Fibroblast of lung (primary cell): Measurements from ENCODE around the gene KCNIP4. TPM values are rescaled to one million over a fixed set of nuclear protein-coding genes. Genes with fewer than 3 reads are reported as not detected.

ENCODE experiments used
- DNase-seq, 2 donors: peaks; one replicate each; pipeline versions ENCODE4 v3.0.0 to v3.0.0-alpha.2; 2010; ENCODE audit warnings: low read depth in 2 of 2
- H2AFZ ChIP-seq: 2 replicates; pipeline ENCODE4 v1.5.1; 2012; ENCODE audit warnings: low read length, control low read depth, inconsistent platforms
- H3K27ac ChIP-seq: 2 replicates; pipeline ENCODE4 v1.5.1; 2011; ENCODE audit warnings: low read length, control low read depth; ENCODE audit not compliant: insufficient read depth
- H3K27me3 ChIP-seq: 2 replicates; pipeline ENCODE4 v1.5.1; 2011; ENCODE audit warnings: mild to moderate bottlenecking, low read length; ENCODE audit not compliant: control insufficient read depth, insufficient read depth
- H3K36me3 ChIP-seq: 2 replicates; pipeline ENCODE4 v1.5.1; 2011; ENCODE audit warnings: low read length; ENCODE audit not compliant: control insufficient read depth, insufficient read depth
- H3K4me1 ChIP-seq: 2 replicates; pipeline ENCODE4 v1.5.1; 2011; ENCODE audit warnings: low read length; ENCODE audit not compliant: control insufficient read depth, insufficient read depth; ENCODE audit errors: extremely low read depth
- H3K4me2 ChIP-seq: 2 replicates; pipeline ENCODE4 v1.5.1; 2011; ENCODE audit warnings: low read length, control low read depth; ENCODE audit not compliant: insufficient read depth; ENCODE audit errors: extremely low read depth
- H3K4me3 ChIP-seq, 4 experiments: fragments of 200-600 bp in 1 of 4; sonication (generic) in 1 of 4; replicated peaks in 1 of 4; 2 replicates each; pipeline ENCODE4 v1.5.1; 2011 to 2016; ENCODE audit warnings: low read length in 4 of 4, low read depth in 3 of 4, mild to moderate bottlenecking in 3 of 4, control low read depth in 2 of 4, inconsistent platforms in 1 of 4, mixed read lengths in 1 of 4; ENCODE audit not compliant: insufficient read depth in 1 of 4; ENCODE audit errors: control extremely low read depth in 1 of 4
- H3K79me2 ChIP-seq: 2 replicates; pipeline ENCODE4 v1.5.1; 2012; ENCODE audit warnings: mild to moderate bottlenecking, low read length, inconsistent platforms; ENCODE audit not compliant: control insufficient read depth, insufficient read depth
- H3K9ac ChIP-seq: 2 replicates; pipeline ENCODE4 v1.5.1; 2011; ENCODE audit warnings: mild to moderate bottlenecking, low read length, control low read depth; ENCODE audit not compliant: insufficient read depth
- H3K9me3 ChIP-seq: 2 replicates; pipeline ENCODE4 v1.5.1; 2012; ENCODE audit warnings: low read depth, low read length; ENCODE audit not compliant: control insufficient read depth, insufficient read depth
- H4K20me1 ChIP-seq: 2 replicates; pipeline ENCODE4 v1.5.1; 2011; ENCODE audit warnings: low read length; ENCODE audit not compliant: control insufficient read depth, insufficient read depth; ENCODE audit errors: extremely low read depth
- EZH2 ChIP-seq: IDR thresholded peaks from 2 replicates; pipeline ENCODE4 v1.5.1; 2012; ENCODE audit warnings: low read length, control low read depth, mild to moderate bottlenecking; ENCODE audit errors: missing control alignments
- polyA plus RNA-seq, 2 donors: library from polyadenylated mRNA; depleted of rRNA in 1 of 2; stranded (reverse) in 1 of 2; unstranded in 1 of 2; fragments of >200 nt; gene quantifications; 2 replicates each; pipeline ENCODE4 v1.2.1, GENCODE V29; 2011 to 2012; ENCODE audit warnings: missing spikeins in 1 of 2
- total RNA-seq: library from RNA; depleted of rRNA; stranded (reverse); fragments of >200 nt; gene quantifications from 2 replicates; pipeline ENCODE4 v1.2.1, GENCODE V29; 2014
- TF ChIP-seq, protein P1 (sequence below), 2 donors: IDR thresholded peaks in 1 of 2; conservative IDR thresholded peaks in 1 of 2; 1 replicate in 1 of 2; 2 replicates in 1 of 2; pipeline ENCODE4 v1.5.1; 2011 to 2012; ENCODE audit warnings: low read length in 2 of 2, control low read depth in 1 of 2, inconsistent platforms in 1 of 2, low read depth in 1 of 2, mild to moderate bottlenecking in 1 of 2

Gene KCNIP4
- total and polyA plus RNA-seq, 2 donors (not counting 1 experiment from before 2014, with no cell fraction given) = not detected

DNA sequence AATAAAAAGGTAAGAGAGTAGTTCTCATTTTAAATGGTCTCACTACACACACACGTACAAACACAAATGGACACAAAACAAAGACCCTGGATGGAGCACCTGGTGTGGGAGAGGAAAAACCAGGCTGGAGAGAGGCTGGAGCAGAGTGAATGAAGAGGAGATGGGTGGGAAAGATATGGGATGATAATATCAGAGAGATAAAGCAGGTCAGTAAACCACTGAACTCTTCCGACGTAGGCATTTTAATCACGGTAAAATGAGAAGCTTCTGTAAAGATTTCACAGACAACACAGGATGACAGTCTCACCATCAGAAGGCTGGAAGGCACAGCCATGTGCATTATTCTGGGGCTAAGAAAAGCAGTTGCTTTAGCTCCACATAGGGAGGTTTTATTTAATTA, 532.8 kb downstream of the KCNIP4 start:
- no peaks in the 10 kb centered on the region for H3K9me3 ChIP-seq
- H4K20me1 ChIP-seq = no peaks in the 10 kb centered on the region
- H3K4me2 ChIP-seq = no peak overlapping the region
- H3K36me3 ChIP-seq = no peaks in the 10 kb centered on the region
- H3K27me3 ChIP-seq = no peaks in the 10 kb centered on the region
- no peak for DNase-seq
- H3K27ac ChIP-seq = no peak overlapping the region
- no peaks in the 10 kb centered on the region for H3K79me2 ChIP-seq
- H3K4me1 ChIP-seq = no peaks in the 10 kb centered on the region
- no peak overlapping the region for H3K4me3 ChIP-seq
- TF ChIP-seq, protein P1, sequence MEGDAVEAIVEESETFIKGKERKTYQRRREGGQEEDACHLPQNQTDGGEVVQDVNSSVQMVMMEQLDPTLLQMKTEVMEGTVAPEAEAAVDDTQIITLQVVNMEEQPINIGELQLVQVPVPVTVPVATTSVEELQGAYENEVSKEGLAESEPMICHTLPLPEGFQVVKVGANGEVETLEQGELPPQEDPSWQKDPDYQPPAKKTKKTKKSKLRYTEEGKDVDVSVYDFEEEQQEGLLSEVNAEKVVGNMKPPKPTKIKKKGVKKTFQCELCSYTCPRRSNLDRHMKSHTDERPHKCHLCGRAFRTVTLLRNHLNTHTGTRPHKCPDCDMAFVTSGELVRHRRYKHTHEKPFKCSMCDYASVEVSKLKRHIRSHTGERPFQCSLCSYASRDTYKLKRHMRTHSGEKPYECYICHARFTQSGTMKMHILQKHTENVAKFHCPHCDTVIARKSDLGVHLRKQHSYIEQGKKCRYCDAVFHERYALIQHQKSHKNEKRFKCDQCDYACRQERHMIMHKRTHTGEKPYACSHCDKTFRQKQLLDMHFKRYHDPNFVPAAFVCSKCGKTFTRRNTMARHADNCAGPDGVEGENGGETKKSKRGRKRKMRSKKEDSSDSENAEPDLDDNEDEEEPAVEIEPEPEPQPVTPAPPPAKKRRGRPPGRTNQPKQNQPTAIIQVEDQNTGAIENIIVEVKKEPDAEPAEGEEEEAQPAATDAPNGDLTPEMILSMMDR (conservative IDR thresholded peaks at IDR 0.05 in 1 of 2, IDR thresholded peaks at IDR 0.05 in 1 of 2; ENCODE audit: low read depth in 1 of 2, low read length in 2 of 2) = no peak
- TF ChIP-seq EZH2 = no peak
- H3K9ac ChIP-seq = no peak overlapping the region
- H2AFZ ChIP-seq = no peak overlapping the region

DNA sequence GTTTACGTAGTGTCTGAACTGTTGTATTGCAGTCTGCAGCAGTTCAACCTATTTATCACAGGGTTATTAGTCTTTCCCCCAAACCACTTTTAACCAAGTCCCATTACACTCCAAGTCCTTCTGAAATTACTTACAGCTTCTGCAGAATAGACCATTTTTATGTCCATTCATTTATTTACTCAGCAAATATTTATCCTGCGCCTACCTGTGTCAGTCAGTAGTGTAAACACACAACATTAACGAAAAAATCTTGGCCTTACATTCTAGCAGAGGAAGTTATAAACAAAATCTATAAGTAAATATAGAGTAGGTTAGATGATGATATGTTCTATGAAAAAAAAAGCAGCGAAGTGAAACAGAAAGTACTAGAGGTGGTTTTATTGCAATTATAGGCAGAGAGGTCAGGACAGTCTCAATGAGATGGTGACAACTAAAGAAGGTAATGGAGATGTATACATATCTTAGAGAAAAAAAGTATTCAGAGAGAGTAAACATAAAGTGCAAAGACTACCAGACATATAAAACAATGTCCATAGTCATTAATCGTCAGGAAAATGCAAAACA, 534.7 kb downstream of the KCNIP4 start:
- Histone ChIP-seq H3K9ac (no peak overlapping the region), H3K4me1 (no peaks in the 10 kb centered on the region), H3K9me3 (no peaks in the 10 kb centered on the region), H3K79me2 (no peaks in the 10 kb centered on the region), H2AFZ (no peak overlapping the region), H3K27ac (no peak overlapping the region), H3K4me3 (no peak overlapping the region), H3K27me3 (no peaks in the 10 kb centered on the region), H4K20me1 (no peaks in the 10 kb centered on the region), H3K36me3 (no peaks in the 10 kb centered on the region), H3K4me2 (no peak overlapping the region)
- DNase-seq = no peak
- TF ChIP-seq, protein P1 (conservative IDR thresholded peaks at IDR 0.05 in 1 of 2, IDR thresholded peaks at IDR 0.05 in 1 of 2; ENCODE audit: low read depth in 1 of 2, low read length in 2 of 2) = no peak
- TF ChIP-seq EZH2 = no peak

DNA sequence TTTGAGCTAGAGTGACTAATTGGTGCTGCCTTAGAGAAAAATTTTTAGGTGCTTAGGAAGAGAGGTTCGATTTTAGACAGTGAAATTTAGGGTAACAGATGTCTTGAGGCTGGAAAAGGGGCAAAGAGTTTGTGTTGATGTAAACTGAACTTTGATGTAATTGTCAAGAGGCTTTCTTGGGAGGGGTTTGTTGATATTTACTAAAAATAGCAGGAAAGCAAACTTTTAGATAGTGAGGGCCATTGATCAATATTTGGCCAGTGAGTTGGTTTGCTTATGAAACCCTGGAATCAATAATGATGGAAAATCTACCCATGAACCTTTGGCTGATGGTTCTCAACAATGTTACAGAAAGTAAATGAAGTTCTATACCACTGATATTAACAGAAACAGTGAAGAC, 537.5 kb downstream of the KCNIP4 start:
- Histone ChIP-seq H3K9ac (no peak overlapping the region), H3K9me3 (no peaks in the 10 kb centered on the region), H3K27ac (no peak overlapping the region), H3K27me3 (no peaks in the 10 kb centered on the region), H3K4me1 (no peaks in the 10 kb centered on the region), H3K4me2 (no peak overlapping the region), H3K36me3 (no peaks in the 10 kb centered on the region), H4K20me1 (no peaks in the 10 kb centered on the region), H3K4me3 (no peak overlapping the region), H2AFZ (no peak overlapping the region), H3K79me2 (no peaks in the 10 kb centered on the region)
- TF ChIP-seq, protein P1 (conservative IDR thresholded peaks at IDR 0.05 in 1 of 2, IDR thresholded peaks at IDR 0.05 in 1 of 2; ENCODE audit: low read depth in 1 of 2, low read length in 2 of 2) = no peak
- no peak for TF ChIP-seq EZH2
- DNase-seq = no peak
